ENCODE data around the gene COX7B2. TPM values are rescaled to one million over a fixed set of nuclear protein-coding genes. Genes with fewer than 3 reads are reported as not detected.

COX7B2 gene
- total and polyA plus RNA-seq, 9 of the 15 experiments (the other 6 are each of a cell fraction or from before 2014, with no cell fraction given), result 0.33 to 3.5 (median 0.67) TPM; not detected in 3

DNA sequence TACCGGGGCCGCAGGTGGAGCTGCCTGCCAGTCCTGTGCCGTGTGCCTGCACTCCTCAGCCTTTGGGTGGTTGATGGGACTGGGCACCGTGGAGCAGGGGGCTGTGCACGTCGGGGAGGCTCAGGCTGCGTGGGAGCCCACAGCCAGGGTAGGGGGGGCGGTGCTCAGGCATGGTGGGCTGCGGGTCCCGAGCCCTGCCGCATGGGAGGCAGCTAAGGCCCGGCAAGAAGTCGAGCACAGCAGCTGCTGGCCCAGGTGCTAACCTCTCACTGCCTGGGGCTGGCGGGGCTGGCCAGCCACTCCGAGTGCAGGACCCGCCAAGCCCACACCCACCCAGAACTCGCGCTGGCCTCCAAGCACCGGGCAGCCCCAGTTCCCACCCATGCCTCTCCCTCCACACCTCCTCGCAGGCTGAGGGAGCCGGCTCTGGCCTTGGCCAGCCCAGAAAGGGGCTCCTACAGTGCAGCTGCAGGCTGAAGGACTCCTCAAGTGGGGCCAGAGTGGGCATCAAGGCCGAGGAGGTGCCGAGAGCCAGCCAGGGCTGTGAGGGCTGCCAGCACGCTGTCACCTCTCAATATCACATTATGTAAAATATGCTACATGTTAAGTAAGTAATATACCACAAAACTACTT lies 104.1 kb downstream of the COX7B2 start (continued):
- TF ChIP-seq OTX1 (CRISPR knock-in tag; IDR thresholded peaks at IDR 0.05) (no peak), KLF13 (tag; IDR thresholded peaks at IDR 0.05; ENCODE audit: borderline replicate concordance, low read depth) (no peak), ZNF583 (CRISPR knock-in tag; IDR thresholded peaks at IDR 0.05) (no peak), FOS (IDR thresholded peaks at IDR 0.05; ENCODE audit: extremely low read depth, insufficient read length) (no peak), RBM15 (IDR thresholded peaks at IDR 0.05; ENCODE audit: insufficient read depth, low read length) (no peak), CBX8 (IDR thresholded peaks at IDR 0.05; ENCODE audit: borderline replicate concordance, extremely low read depth, low read depth, low read length, poor library complexity, severe bottlenecking) (no peak)

DNA sequence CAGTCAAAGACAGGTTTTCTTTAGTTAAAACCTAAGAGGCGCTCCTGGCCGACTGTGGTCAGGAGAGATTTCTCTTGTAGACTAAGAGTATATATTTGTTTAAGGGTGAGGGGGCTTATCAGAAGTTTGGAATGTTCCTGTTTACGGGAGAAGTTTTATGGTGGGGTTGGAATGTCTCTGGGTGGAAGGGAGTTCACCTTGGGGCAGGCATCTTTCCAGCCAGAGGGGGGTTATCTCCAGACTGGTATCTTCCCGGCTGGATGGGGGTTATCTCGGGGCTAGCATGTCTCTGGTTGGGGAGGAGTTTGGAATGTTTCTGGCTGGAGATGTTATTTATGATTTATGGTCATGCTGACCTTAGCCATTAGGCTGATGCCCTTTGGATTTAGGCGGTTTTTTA lies 116.0 kb downstream of the COX7B2 start:
- Histone ChIP-seq H3K79me2 (ENCODE audit: control insufficient read depth, insufficient read depth, low read length) (no peaks in the 10 kb centered on the region), H3K4me2 (ENCODE audit: insufficient read depth, low read length) (no peak overlapping the region), H3K27me3 (ENCODE audit: control insufficient read depth in 2 of 2, insufficient read depth in 2 of 2, low read length in 2 of 2) (no peaks in the 10 kb centered on the region), H3K4me1 (replicated peaks in 1 of 2; ENCODE audit: control insufficient read depth in 2 of 2, insufficient read depth in 2 of 2, low read length in 2 of 2) (no peaks in the 10 kb centered on the region), H3K9me1 (ENCODE audit: control insufficient read depth, insufficient read depth, low read length) (no peaks in the 10 kb centered on the region), H3K4me3 (no peak overlapping the region), H3K36me3 (ENCODE audit: control insufficient read depth, insufficient read depth, low read length) (no peaks in the 10 kb centered on the region), H4K20me1 (replicated peaks; ENCODE audit: control insufficient read depth, insufficient read depth, low read length) (no peaks in the 10 kb centered on the region), H3K9me3 (replicated peaks; ENCODE audit: control insufficient read depth, insufficient read depth, low read depth, low read length) (no peaks in the 10 kb centered on the region), H3K9ac (ENCODE audit: insufficient read depth in 1 of 2, low read depth in 2 of 2, low read length in 2 of 2) (no peak overlapping the region), H3K27ac (ENCODE audit: extremely low read depth, low read depth, low read length) (no peak overlapping the region), H2AFZ (ENCODE audit: low read depth, low read length) (no peak overlapping the region)
- in situ Hi-C loops (cut with MboI), result no loop called here
- DNase-seq (ENCODE audit: extremely low read depth in 1 of 4, low spot score in 3 of 4) (no peak), FAIRE-seq (no peak), ATAC-seq (no peak)
- no TSS peak for BruUV-seq (replicated peaks)
- intact Hi-C loops (cut with micrococcal nuclease), result no loop called here
- 0% methylated on average over 6 of the region's 6 CpGs for WGBS (ENCODE audit: insufficient coverage, low coverage, missing lambda C conversion rate)
- ChIA-PET POLR2A (no interaction called here), CTCF (ENCODE audit: low intra/inter-chr PET ratio) (no interaction called here)
- TF ChIP-seq ZNF212 (CRISPR knock-in tag; IDR thresholded peaks at IDR 0.05) (no peak), NFIX (CRISPR knock-in tag; IDR thresholded peaks at IDR 0.05; ENCODE audit: low read depth) (no peak), RB1 (IDR thresholded peaks at IDR 0.05; ENCODE audit: low read depth) (no peak), CTBP1 (IDR thresholded peaks at IDR 0.05; ENCODE audit: borderline replicate concordance) (no peak), ZNF551 (CRISPR knock-in tag; IDR thresholded peaks at IDR 0.05) (no peak), ZNF445 (CRISPR knock-in tag; IDR thresholded peaks at IDR 0.05; ENCODE audit: low read depth) (no peak), WHSC1 (IDR thresholded peaks at IDR 0.05; ENCODE audit: low read length) (no peak), GABPA (tag; conservative IDR thresholded peaks at IDR 0.05; ENCODE audit: low read depth) (no peak), U2AF1 (optimal IDR thresholded peaks at IDR 0.05; ENCODE audit: low read depth, low read length) (no peak), TRIM24 (IDR thresholded peaks at IDR 0.05) (no peak), GTF2A2 (tag; IDR thresholded peaks at IDR 0.05) (no peak), NELFE (IDR thresholded peaks at IDR 0.05; ENCODE audit: insufficient read depth, insufficient read length) (no peak), ARID1B (IDR thresholded peaks at IDR 0.05) (no peak), THAP7 (CRISPR knock-in tag; IDR thresholded peaks at IDR 0.05) (no peak), KLF1 (tag; IDR thresholded peaks at IDR 0.05) (no peak)
- TF ChIP-seq, protein P1, sequence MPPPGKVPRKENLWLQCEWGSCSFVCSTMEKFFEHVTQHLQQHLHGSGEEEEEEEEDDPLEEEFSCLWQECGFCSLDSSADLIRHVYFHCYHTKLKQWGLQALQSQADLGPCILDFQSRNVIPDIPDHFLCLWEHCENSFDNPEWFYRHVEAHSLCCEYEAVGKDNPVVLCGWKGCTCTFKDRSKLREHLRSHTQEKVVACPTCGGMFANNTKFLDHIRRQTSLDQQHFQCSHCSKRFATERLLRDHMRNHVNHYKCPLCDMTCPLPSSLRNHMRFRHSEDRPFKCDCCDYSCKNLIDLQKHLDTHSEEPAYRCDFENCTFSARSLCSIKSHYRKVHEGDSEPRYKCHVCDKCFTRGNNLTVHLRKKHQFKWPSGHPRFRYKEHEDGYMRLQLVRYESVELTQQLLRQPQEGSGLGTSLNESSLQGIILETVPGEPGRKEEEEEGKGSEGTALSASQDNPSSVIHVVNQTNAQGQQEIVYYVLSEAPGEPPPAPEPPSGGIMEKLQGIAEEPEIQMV (tag; conservative IDR thresholded peaks at IDR 0.05; ENCODE audit: low read depth), result no peak
